GM12864 (cell line): Measurements from ENCODE around the gene NFIX.
A peak's percentile ranks its signal among the peaks of the same experiment; 100 is the strongest.

Experiments
- DNase-seq: peaks from one replicate; pipeline ENCODE4 v3.0.0-alpha.2; 2011; ENCODE audit warnings: low read depth
- H3K4me3 ChIP-seq: 2 replicates; pipeline ENCODE4 v1.5.1; 2011; ENCODE audit warnings: mild to moderate bottlenecking, low read depth, low read length, control low read depth
- TF ChIP-seq, protein P1 (sequence below): IDR thresholded peaks from 2 replicates; pipeline ENCODE4 v1.5.1; 2011; ENCODE audit warnings: low read depth, mild to moderate bottlenecking, moderate library complexity, low read length, control low read depth, inconsistent platforms; ENCODE audit errors: missing control alignments

The NFIX gene

DNA sequence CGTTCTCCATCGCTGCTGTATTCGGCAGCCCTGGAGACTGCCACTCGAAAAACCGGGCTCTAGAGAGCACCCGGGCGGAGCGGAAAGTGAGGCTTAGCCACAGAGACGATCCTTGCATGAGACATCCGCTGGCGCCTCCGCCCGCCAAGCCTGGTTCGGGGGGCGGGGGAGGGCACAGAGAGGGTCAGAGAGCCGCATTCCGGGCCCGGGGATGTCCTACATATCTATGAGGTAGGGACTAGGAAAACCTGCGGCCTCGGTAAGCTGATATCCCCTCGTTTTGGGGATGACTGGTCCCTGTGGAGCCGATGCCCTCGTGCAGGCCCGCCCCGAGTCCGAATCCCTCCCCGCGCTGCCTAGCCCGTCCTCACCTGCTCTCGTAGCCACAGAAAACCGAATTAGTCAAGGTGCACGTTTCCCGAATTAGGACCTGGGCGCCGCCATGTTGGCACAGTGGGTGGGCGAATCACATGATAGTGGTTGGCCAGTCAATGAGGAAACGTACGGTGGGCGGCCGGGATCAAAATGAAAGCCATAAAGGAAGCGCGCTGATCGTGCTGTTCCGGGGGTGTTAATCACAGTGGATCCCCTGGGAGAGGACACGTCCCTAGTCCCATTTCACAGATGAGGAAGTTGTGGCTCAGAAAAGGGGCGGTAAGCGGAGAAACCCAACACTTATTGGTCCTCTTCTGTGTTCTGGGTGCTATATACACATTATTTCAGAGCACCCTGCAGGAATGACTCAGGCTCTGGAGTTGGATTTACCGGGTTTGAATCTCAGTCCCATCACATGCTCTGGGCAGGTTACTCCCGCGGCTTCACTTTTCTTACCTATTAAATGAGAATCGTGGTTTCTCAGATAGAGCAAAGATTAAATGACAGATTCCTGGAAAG lies 121.3 kb downstream of the NFIX start, which contains the start of gene TRMT1:
Gene TRMT1 (minus strand): TSS at position 459 of the 894 bp plus-strand sequence. CDS start 341 bp downstream, at position 118.
- TF ChIP-seq, protein P1, sequence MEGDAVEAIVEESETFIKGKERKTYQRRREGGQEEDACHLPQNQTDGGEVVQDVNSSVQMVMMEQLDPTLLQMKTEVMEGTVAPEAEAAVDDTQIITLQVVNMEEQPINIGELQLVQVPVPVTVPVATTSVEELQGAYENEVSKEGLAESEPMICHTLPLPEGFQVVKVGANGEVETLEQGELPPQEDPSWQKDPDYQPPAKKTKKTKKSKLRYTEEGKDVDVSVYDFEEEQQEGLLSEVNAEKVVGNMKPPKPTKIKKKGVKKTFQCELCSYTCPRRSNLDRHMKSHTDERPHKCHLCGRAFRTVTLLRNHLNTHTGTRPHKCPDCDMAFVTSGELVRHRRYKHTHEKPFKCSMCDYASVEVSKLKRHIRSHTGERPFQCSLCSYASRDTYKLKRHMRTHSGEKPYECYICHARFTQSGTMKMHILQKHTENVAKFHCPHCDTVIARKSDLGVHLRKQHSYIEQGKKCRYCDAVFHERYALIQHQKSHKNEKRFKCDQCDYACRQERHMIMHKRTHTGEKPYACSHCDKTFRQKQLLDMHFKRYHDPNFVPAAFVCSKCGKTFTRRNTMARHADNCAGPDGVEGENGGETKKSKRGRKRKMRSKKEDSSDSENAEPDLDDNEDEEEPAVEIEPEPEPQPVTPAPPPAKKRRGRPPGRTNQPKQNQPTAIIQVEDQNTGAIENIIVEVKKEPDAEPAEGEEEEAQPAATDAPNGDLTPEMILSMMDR: no peak
- peak; percentile 87 for DNase-seq
- peak within 1 kb of the TSS; percentile 81 for H3K4me3 ChIP-seq

DNA sequence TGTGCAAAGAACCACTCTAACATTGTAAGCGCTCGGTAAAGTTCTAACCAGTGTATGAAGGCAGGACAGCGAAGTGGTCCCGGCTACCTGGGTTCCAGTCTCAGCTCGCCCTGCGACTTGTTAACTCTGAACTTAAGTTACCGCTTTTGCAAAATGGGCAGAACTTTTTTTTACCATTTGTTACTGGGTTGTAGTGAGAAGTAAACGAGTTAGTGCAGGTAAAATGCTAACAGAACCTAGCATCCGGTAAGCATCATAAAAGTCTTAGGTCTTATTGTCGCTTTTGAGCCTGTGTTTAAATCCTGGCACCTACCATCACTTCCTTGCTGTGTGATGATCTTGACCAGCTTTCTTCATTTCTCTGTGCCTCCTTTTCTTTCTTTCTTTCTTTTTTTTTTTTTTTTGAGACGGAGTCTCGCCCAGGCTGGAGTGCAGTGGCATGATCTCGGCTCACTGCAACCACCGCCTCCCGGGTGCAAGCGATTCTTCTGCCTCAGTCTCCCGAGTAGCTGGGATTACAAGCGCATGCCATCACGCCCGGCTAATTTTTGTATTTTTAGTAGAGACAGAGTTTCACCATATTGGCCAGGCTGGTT lies 122.0 kb downstream of the NFIX start:
- TF ChIP-seq, protein P1: no peak
- peak overlapping the region; percentile 81 for H3K4me3 ChIP-seq
- no peak for DNase-seq

DNA sequence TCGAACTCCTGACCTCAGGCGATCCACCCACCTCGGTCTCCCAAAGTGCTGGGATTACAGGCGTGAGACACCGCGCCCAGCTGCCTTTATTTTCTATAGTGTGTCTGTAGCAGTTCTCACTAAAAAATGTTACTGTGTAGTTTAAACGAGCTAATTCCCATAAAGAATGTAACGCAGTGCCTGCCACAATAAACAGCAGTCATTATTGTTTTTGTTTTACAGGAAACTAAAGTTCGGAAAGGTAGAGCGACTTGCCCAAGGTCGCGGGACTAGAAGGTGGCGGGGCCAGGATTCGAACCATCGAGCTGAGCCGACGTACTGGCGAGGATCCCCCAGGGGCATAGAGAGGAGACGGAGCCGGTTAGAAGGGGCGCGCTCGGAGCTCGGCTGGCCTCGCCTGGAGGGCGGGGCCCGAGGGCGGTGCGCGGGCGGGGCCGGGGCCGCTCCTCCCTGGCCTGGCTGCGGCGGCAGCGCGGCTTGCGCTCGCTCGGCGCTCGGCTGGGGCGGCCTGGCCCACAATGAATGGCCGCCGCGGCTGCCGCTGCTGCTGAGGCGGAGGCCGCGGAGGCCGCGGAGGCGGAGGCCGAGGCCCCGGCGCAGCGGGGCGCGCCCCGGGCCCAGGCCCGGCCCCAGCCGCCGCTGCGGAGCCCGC lies 122.6 kb downstream of the NFIX start, which contains the start of gene NACC1:
Gene NACC1 (plus strand): TSS at position 493 of the 652 bp plus-strand sequence. CDS start 16,944 bp downstream, outside the sequence.
- peak within 1 kb of the TSS; percentile 88 for H3K4me3 ChIP-seq
- no peak for DNase-seq
- TF ChIP-seq, protein P1: no peak

- peak overlapping the region; percentile 88 for H3K4me3 ChIP-seq
- no peak for DNase-seq
- TF ChIP-seq, protein P1: no peak
Measured at GRCh38 chr19:13118424-13119193, 123.3 kb downstream of the NFIX start.

- H3K4me3 ChIP-seq: peak overlapping the region; percentile 88
- DNase-seq: no peak
- TF ChIP-seq, protein P1: no peak
Measured at GRCh38 chr19:13119627-13120026, 124.4 kb downstream of the NFIX start.

GRCh38 chr19:13120031-13120430 lies 124.8 kb downstream of the NFIX start:
- H3K4me3 ChIP-seq: no peak overlapping the region; the same call in 1 of the 2 replicates
- TF ChIP-seq, protein P1: no peak
- no peak for DNase-seq
